ENCODE measurements around the gene LHFPL3.

The LHFPL3 gene

DNA sequence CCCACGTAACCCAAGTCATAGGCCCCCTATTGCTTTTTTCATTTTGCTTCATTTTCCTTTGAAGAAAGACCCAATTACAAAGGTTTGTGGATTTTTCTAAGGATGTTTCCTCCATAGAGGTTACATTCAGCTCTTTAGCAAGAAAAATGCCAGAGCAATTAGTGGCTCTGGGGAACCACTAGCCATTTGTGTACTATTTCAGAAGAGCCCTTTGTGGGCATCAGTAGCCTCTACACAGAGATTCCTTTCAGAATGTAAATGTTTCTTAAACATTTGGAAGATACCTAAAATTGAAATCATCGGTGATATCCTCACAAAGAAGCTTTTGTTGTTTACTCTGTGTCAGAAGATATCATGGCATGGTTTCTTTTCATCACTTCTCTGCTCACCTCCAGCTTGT, 394.6 kb downstream of the LHFPL3 start:
- DNase-seq, result no peak

- DNase-seq, result no peak
Measured at GRCh38 chr7:104758504-104758903, 430.1 kb downstream of the LHFPL3 start.

DNA sequence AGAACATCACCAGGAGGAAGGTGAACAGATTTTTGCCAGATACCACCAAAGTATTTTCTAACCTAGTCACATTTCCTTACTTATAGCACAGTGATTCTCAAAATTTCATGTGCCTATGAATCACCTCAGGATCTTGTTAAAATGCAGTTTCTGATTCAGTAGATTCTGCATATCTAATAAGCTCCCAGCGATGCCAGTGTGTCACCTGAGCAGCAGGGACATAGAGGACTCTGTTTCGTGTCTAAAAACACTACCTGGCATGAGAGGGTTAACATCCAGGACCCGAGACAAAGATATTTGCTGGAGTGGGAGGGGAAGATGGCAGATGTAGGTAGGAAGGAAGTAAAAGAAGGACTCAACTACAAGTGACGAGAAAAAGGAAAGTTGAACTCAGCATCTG, 433.5 kb downstream of the LHFPL3 start:
- DNase-seq, result no peak

- no peak for DNase-seq
Measured at GRCh38 chr7:104767113-104767512, 438.7 kb downstream of the LHFPL3 start.

GRCh38 chr7:104767826-104768536, 439.6 kb downstream of the LHFPL3 start:
- no peak for DNase-seq

DNA sequence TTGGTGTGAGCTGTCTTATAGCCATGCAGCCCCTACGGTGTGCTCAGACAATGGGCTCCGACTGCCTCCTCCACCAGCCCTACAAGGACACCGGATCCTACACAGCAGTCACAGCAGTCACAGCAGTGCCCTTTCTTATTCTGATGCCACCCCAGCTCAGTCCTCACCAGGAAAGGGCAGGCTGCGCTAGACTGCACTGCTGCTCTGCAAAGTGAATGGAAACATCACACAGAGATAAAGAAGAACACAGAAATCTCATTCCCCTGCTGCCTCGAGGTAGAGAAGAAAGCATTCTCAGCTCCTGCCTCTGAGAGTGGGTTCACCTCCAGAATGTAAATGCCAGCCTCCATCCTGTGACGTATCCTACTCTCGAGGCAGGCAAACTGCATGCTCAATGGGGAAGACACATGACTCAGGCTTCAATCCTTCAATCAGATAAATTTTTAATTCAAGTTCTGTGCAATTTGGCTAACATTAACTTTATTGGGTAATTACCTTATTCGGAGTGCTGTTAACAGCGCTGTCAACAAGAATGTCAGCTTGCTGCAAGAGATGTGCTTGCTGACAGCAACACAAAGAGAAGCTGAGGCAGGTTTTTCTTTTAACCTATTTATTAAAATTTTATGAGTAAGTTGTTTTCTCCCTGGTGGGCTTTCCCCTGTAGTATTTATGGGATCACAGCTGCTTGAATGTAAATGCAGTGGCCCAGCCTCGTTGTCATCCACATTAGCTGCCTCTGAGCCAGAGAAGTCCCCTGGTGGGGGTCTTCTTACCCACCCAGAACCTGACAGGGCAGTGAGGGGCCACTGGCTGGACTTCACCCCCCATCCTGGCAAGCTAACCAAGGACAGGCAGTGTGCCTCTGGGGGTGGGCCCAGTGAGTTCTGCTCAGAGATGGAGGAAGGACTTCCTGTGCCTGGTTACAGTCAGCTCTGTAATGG, 444.3 kb downstream of the LHFPL3 start:
- DNase-seq, result no peak

DNA sequence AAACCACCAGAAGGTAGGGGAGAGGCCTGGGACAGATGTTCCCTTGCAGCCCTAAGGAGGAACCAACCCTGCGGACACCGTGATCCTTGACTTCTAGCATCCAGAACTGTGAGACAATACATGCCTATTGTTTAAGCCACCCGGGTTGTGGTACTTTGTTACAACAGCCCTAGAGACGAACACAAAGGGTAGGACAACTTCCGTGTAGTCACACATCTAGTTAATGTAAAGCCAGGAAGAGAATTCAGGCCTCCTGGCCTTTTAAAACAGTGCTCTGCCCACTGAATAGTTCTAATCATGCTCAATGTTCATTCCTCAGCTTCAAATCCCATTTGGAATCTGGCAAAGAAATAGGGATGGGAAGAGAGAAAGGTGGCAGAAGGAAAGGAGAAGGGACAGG, 445.4 kb downstream of the LHFPL3 start:
- DNase-seq, result no peak

GRCh38 chr7:104775531-104775930, 447.1 kb downstream of the LHFPL3 start:
- DNase-seq, result no peak

DNA sequence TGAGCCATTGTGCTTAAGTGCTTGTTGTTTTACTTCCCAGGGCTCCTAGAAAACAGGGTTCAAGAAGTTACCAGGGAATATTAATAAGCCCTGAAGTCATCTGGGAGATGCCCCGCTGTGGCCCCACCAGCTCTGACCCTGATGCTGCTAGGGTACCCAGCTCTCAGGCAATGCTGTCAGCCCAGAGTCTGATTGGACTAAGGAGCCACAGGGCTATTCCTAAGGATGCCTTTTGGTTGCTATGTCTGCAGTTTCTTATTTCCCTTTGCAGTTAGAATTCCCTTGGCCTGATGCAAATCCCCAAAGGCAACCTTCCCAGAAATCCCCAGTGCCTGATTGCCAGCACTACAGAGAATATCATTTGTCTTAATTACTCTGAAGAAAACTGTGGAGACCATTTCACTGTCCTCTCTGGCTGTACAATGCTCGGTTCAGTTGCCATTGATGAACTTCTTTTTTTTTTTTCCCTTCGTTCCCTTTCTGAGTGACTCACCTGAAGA, 448.9 kb downstream of the LHFPL3 start:
- no peak for DNase-seq

- no peak for DNase-seq
Measured at GRCh38 chr7:104779888-104780287, 451.5 kb downstream of the LHFPL3 start.

DNA sequence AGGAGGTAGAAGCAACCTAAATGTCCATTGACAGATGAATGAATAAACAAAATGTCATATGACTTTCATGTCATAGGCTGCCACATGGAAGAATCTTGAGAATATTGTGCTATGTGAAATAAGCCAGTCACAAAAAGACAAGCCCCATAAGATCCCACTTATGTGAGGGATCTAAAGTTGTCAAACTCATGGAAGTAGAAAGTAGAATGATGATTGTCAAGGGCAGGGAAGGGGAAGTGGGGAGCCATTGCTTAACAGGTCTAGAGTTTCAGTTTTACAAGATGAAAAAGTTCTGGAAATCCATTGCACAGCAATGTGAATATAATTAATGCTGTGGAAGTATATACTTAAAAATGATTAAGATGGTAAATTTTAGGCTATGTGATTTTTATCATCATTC, 456.3 kb downstream of the LHFPL3 start:
- DNase-seq, result no peak

GRCh38 chr7:104789780-104790179, 461.4 kb downstream of the LHFPL3 start:
- no peak for DNase-seq

DNA sequence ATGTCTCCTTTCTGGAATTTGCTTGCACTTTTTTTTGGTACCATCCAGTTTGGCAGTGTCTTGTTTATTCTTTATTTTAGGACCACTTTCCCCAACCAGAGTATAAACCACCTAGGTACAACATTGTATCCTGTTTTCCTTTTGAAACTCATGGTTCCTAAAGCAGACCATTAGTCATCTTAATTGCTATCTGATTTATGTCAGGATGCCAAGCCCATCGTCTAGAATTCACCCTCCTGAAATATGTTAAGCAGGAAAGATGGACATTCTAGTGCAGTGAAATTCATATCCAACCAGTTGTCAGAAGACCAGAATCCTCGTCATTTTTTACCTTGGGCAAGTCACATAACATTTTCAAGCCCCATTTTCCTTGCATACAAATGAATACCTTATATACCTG, 462.0 kb downstream of the LHFPL3 start:
- no peak for DNase-seq

DNA sequence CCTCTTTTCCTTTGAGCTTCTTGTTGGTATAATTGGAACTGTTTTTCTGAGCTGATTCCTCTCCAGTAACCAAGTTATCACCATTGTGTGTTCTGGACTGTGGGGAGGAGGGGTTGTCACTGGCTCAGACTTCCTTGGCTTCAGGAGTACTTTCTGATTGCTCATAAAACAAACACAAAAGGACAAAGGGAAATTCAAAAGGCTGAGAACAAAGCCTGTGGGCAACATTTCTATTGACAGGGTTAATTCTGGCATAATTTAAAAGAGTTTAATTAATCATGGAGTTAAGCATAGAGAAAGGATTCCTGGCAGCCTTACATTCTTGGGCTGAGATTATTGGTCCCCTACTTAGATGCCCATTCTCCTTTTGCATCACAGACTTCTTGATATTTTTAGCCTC, 462.7 kb downstream of the LHFPL3 start:
- DNase-seq, result no peak

DNA sequence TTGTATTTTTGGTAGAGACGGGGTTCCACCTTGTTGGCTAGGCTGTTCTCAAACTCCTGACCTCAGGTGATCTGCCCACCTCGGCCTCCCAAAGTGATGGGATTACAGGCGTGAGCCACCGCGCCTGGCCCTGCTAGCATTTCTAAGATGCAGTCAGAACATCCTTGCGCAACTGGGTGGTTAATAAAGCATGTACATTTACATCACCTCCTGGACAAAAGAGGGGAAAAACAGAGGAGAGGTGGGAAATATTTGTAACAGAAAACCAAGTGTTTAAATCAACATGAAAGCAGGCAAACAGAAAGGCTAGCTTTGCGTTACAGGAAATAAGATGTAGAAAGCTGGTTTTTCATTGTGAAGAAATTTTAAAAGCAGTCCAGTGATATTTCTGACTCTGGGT, 464.7 kb downstream of the LHFPL3 start:
- no peak for DNase-seq

GRCh38 chr7:104794154-104794553, 465.8 kb downstream of the LHFPL3 start:
- DNase-seq, result no peak

- no peak for DNase-seq
Measured at GRCh38 chr7:104794589-104794988, 466.2 kb downstream of the LHFPL3 start.

DNA sequence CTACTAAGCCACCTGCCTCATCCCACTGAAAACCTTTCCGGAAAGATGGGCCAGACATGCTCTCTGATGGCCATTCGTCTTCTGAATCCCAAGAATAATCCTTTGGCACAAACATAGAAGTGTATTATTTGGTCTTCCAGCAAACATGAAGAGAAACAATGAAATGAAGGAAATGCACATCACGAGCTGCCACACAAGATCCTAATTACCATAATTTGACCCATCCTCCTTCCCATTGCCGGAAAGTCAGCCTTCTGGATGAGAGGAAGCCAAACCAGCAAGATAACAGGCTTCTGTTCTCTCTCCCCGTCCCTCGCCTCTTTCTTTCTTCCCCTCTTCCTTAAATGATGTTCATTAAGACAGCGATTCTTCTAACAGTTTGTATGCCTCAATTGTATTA, 466.7 kb downstream of the LHFPL3 start:
- no peak for DNase-seq

GRCh38 chr7:104795616-104796398, 467.4 kb downstream of the LHFPL3 start:
- DNase-seq, result no peak

GRCh38 chr7:104800307-104800706, 471.9 kb downstream of the LHFPL3 start:
- no peak for DNase-seq

- DNase-seq, result no peak
Measured at GRCh38 chr7:104801022-104801421, 472.6 kb downstream of the LHFPL3 start.

DNA sequence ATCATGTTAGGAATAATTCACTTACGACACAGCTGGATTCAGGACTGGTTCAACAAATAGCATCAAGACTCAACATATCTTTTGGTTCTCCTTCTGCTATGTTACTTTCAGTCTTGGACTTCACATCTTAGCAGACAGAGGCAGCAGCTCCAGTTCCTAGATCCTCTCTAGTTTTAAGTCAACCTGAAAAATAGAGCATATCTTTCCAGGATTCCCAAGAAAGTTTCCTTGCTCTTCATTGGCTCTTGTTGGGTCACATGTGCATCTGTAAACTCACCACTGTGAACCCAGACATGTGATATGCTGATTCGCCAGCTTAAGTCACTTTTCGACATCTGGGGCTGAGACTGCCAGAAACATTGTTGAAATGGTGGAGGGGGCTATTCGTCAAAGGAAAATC, 475.5 kb downstream of the LHFPL3 start:
- DNase-seq, result no peak

GRCh38 chr7:104804696-104805095, 476.3 kb downstream of the LHFPL3 start:
- no peak for DNase-seq

Data from CD4-positive, alpha-beta T cell treated with Interleukin-21 for 1 hour (primary cell).